GM23248 (cell line): ENCODE measurements around the gene DHCR24. TPM values are rescaled to one million over a fixed set of nuclear protein-coding genes. Genes with fewer than 3 reads are reported as not detected.
"Not testable (repeated sequence)": the region's sequence is repeated elsewhere in the genome, so short reads cannot be mapped to it uniquely, and the experiment has no call there.

Source experiments
- DNase-seq: peaks from one replicate; pipeline ENCODE4 v3.0.0-alpha.2; 2015
- H2AFZ ChIP-seq: fragments of 200-600 bp; sonication (generic); 2 replicates; pipeline ENCODE4 v1.6.1; 2016; ENCODE audit warnings: antibody characterized with exemption
- H3F3A ChIP-seq: fragments of 200-600 bp; sonication (generic); 2 replicates; pipeline ENCODE4 v1.6.1; 2016; ENCODE audit warnings: mild to moderate bottlenecking, antibody characterized with exemption, mixed run types; ENCODE audit not compliant: insufficient read depth
- H3K27ac ChIP-seq: fragments of 200-600 bp; sonication (generic); 2 replicates; pipeline ENCODE4 v1.5.1; 2016; ENCODE audit warnings: mild to moderate bottlenecking
- H3K27me3 ChIP-seq: fragments of 200-600 bp; sonication (generic); replicated peaks from 2 replicates; pipeline ENCODE4 v1.6.1; 2016; ENCODE audit warnings: mild to moderate bottlenecking; ENCODE audit not compliant: insufficient read depth
- H3K36me3 ChIP-seq: fragments of 200-600 bp; sonication (generic); 2 replicates; pipeline ENCODE4 v1.6.1; 2016; ENCODE audit warnings: low read depth, mild to moderate bottlenecking
- H3K4me1 ChIP-seq: fragments of 200-600 bp; sonication (generic); 2 replicates; pipeline ENCODE4 v1.6.1; 2016; ENCODE audit warnings: mild to moderate bottlenecking; ENCODE audit not compliant: insufficient read depth
- H3K4me2 ChIP-seq: fragments of 200-600 bp; sonication (generic); one replicate; pipeline ENCODE4 v1.6.1; 2016; ENCODE audit warnings: mild to moderate bottlenecking; ENCODE audit not compliant: unreplicated experiment
- H3K4me3 ChIP-seq: fragments of 200-600 bp; sonication (generic); 2 replicates; pipeline ENCODE4 v1.5.1; 2016; ENCODE audit warnings: mild to moderate bottlenecking
- H3K79me2 ChIP-seq: fragments of 200-600 bp; sonication (generic); 2 replicates; pipeline ENCODE4 v1.6.1; 2016; ENCODE audit warnings: mild to moderate bottlenecking; ENCODE audit not compliant: insufficient read depth
- H3K9ac ChIP-seq: fragments of 200-600 bp; sonication (generic); 2 replicates; pipeline ENCODE4 v1.6.1; 2016; ENCODE audit warnings: mild to moderate bottlenecking
- H3K9me2 ChIP-seq: fragments of 200-600 bp; sonication (generic); 2 replicates; pipeline ENCODE4 v1.6.1; 2016; ENCODE audit warnings: mixed run types, mild to moderate bottlenecking, moderate library complexity; ENCODE audit not compliant: insufficient read depth
- H3K9me3 ChIP-seq: fragments of 200-600 bp; sonication (generic); one replicate; pipeline ENCODE4 v1.6.1; 2017; ENCODE audit warnings: low read depth
- H4K20me1 ChIP-seq: fragments of 200-600 bp; sonication (generic); 2 replicates; pipeline ENCODE4 v1.6.0; 2016; ENCODE audit not compliant: insufficient read depth
- EZH2 ChIP-seq: fragments of 200-600 bp; sonication (generic); IDR thresholded peaks from 2 replicates; pipeline ENCODE4 v1.6.1; 2018; ENCODE audit warnings: antibody characterized with exemption, mild to moderate bottlenecking; ENCODE audit not compliant: insufficient read depth, poor library complexity, severe bottlenecking
- EZH2phosphoT487 ChIP-seq: fragments of 200-600 bp; sonication (generic); IDR thresholded peaks from 2 replicates; pipeline ENCODE4 v1.6.1; 2018; ENCODE audit warnings: antibody characterized with exemption, moderate library complexity, mild to moderate bottlenecking, low read depth; ENCODE audit not compliant: insufficient read depth
- WGBS, 2 experiments: methylation state at CpG; one replicate each; pipeline ENCODE4 v1.1.6; 2015 to 2017; ENCODE audit warnings: low lambda C conversion rate in 2 of 2, low coverage in 1 of 2; ENCODE audit errors: missing lambda C conversion rate in 2 of 2; 5-methylcytosine and 5-hydroxymethylcytosine counted together
- in situ Hi-C: fragments of 300-500 bp; cut with MboI; formaldehyde crosslinking; loops from 2 replicates; pipeline ENCODE4 v1.15.0; 2020
- polyA plus RNA-seq: library from polyadenylated mRNA; unstranded; fragments of >200 nt; fragmentation: Nextera tagmentation; extraction: Ambion mirVana; gene quantifications from 2 replicates; pipeline ENCODE4 v1.2.1, GENCODE V29; 2016
- total RNA-seq: library from RNA; depleted of rRNA; stranded (reverse); fragments of >200 nt; shearing (Covaris generic); gene quantifications from 2 replicates; pipeline ENCODE4 v1.2.3, GENCODE V29; 2014

DHCR24 gene
- total and polyA plus RNA-seq, 2 experiments from 2014 or later = 42.5 to 63.4 TPM

- no peaks in the 10 kb centered on the region for H3K9me3 ChIP-seq
- peaks cover 33% of the 10 kb centered on the region for H3K79me2 ChIP-seq
- H2AFZ ChIP-seq = no peak overlapping the region
- 81 to 91% methylated on average over 1 of the region's 1 CpG for WGBS, 2 experiments
- TF ChIP-seq EZH2 (no peak), EZH2phosphoT487 (0 out of 2 replicates have a peak, but pooled peaks have one; percentile 47)
- no peaks in the 10 kb centered on the region for H3K27me3 ChIP-seq
- no peak overlapping the region for H3K9ac ChIP-seq
- 0 out of 2 replicates have a peak, but pooled peaks cover 4% of the 10 kb centered on the region for H3K36me3 ChIP-seq
- peaks cover 17% of the 10 kb centered on the region; the same call in 1 of the 2 replicates for H3F3A ChIP-seq
- no peaks in the 10 kb centered on the region for H4K20me1 ChIP-seq
- H3K4me2 ChIP-seq = peak overlapping the region; percentile 3
- H3K4me1 ChIP-seq = peaks cover 38% of the 10 kb centered on the region
- H3K27ac ChIP-seq = no peak overlapping the region
- H3K9me2 ChIP-seq = no peaks in the 10 kb centered on the region
- no peak overlapping the region for H3K4me3 ChIP-seq
- peak; percentile 65 for DNase-seq
- in situ Hi-C loops = no loop called here
Measured at GRCh38 chr1:54882519-54882918, 4.5 kb downstream of the DHCR24 start.

GRCh38 chr1:54881604-54882003, 5.4 kb downstream of the DHCR24 start:
- H3K9me3 ChIP-seq, H2AFZ ChIP-seq, H4K20me1 ChIP-seq, in situ Hi-C loops, H3K4me2 ChIP-seq, H3K9ac ChIP-seq, H3K36me3 ChIP-seq, DNase-seq, H3K4me3 ChIP-seq, H3K9me2 ChIP-seq, H3K27me3 ChIP-seq, H3K27ac ChIP-seq: not testable (repeated sequence)
- peaks cover 33% of the 10 kb centered on the region for H3K79me2 ChIP-seq
- H3F3A ChIP-seq = peaks cover 21% of the 10 kb centered on the region; the same call in 1 of the 2 replicates
- WGBS, 2 experiments = 83 to 97% methylated on average over 2 of the region's 2 CpGs
- peaks cover 39% of the 10 kb centered on the region for H3K4me1 ChIP-seq

- H3K36me3 ChIP-seq = 0 out of 2 replicates have a peak, but pooled peaks cover 4% of the 10 kb centered on the region
- H3K9ac ChIP-seq = no peak overlapping the region
- H3K4me3 ChIP-seq = no peak overlapping the region
- H3K9me2 ChIP-seq = no peaks in the 10 kb centered on the region
- H3K4me1 ChIP-seq = peaks cover 39% of the 10 kb centered on the region
- H3K4me2 ChIP-seq = no peak overlapping the region
- no peaks in the 10 kb centered on the region for H3K27me3 ChIP-seq
- H3K9me3 ChIP-seq = no peaks in the 10 kb centered on the region
- no peak overlapping the region for H3K27ac ChIP-seq
- H2AFZ ChIP-seq = no peak overlapping the region
- 100% methylated on average over 1 of the region's 1 CpG for WGBS, 2 experiments
- TF ChIP-seq EZH2phosphoT487 = no peak
- no peak for TF ChIP-seq EZH2
- in situ Hi-C loops = no loop called here
- H3K79me2 ChIP-seq = peaks cover 20% of the 10 kb centered on the region
- no peak for DNase-seq
- no peaks in the 10 kb centered on the region for H4K20me1 ChIP-seq
- peaks cover 31% of the 10 kb centered on the region; the same call in 1 of the 2 replicates for H3F3A ChIP-seq
Measured at GRCh38 chr1:54879872-54880271, 7.1 kb downstream of the DHCR24 start.

- in situ Hi-C loops = no loop called here
- no peak overlapping the region for H3K9ac ChIP-seq
- peaks cover 10% of the 10 kb centered on the region for H3K36me3 ChIP-seq
Measured at GRCh38 chr1:54876814-54877213, 10.2 kb downstream of the DHCR24 start.

GRCh38 chr1:54875000-54875399, 12.0 kb downstream of the DHCR24 start:
- TF ChIP-seq EZH2 = no peak
- TF ChIP-seq EZH2phosphoT487 = no peak
- Histone ChIP-seq H3K9ac (no peak overlapping the region), H3K27me3 (no peaks in the 10 kb centered on the region), H3K4me3 (no peak overlapping the region), H3K27ac (no peak overlapping the region), H3K9me2 (no peaks in the 10 kb centered on the region), H3K79me2 (no peaks in the 10 kb centered on the region), H3K4me2 (no peak overlapping the region), H3F3A (peaks cover 14% of the 10 kb centered on the region; the same call in 1 of the 2 replicates), H3K9me3 (no peaks in the 10 kb centered on the region), H2AFZ (no peak overlapping the region), H3K36me3 (peaks cover 15% of the 10 kb centered on the region), H4K20me1 (no peaks in the 10 kb centered on the region), H3K4me1 (peaks cover 21% of the 10 kb centered on the region)
- in situ Hi-C loops = no loop called here
- 68 to 73% methylated on average over 5 of the region's 5 CpGs for WGBS, 2 experiments
- no peak for DNase-seq

More at GRCh38 chr1:54876814-54877213, 10.2 kb downstream of the DHCR24 start:
- H3K27ac ChIP-seq = no peak overlapping the region
- no peaks in the 10 kb centered on the region for H4K20me1 ChIP-seq
- no peak overlapping the region for H2AFZ ChIP-seq
- no peak overlapping the region for H3K4me2 ChIP-seq
- TF ChIP-seq EZH2phosphoT487 = no peak
- no peak for TF ChIP-seq EZH2
- peaks cover 14% of the 10 kb centered on the region; the same call in 1 of the 2 replicates for H3F3A ChIP-seq
- H3K4me3 ChIP-seq = no peak overlapping the region
- H3K9me3 ChIP-seq = no peaks in the 10 kb centered on the region
- 97 to 99% methylated on average over 5 of the region's 5 CpGs for WGBS, 2 experiments
- no peaks in the 10 kb centered on the region for H3K27me3 ChIP-seq
- peaks cover 16% of the 10 kb centered on the region for H3K79me2 ChIP-seq
- H3K4me1 ChIP-seq = peaks cover 21% of the 10 kb centered on the region
- no peak for DNase-seq
- H3K9me2 ChIP-seq = no peaks in the 10 kb centered on the region
